Measurements from ENCODE around the gene KIAA0753.

- TF ChIP-seq POLR2A (IDR thresholded peaks at IDR 0.05; ENCODE audit: low read depth, low read length) (no peak), POLR2AphosphoS5 (IDR thresholded peaks at IDR 0.05; ENCODE audit: low read depth, low read length) (no peak)
Observed at GRCh38 chr17:6681671-6682070, 41.2 kb upstream of the KIAA0753 start.

Measured in GM12891 (cell line).